HepG2 (cell line): ENCODE data around the gene HMMR. TPM values are rescaled to one million over a fixed set of nuclear protein-coding genes. Genes with fewer than 3 reads are reported as not detected.
A peak's percentile ranks its signal among the peaks of the same experiment; 100 is the strongest.

Source experiments
- ELF3 ChIP-seq: IDR thresholded peaks from 2 replicates; pipeline ENCODE4 v1.6.1; 2016; ENCODE audit warnings: missing genetic modification reagents, missing compliant biosample characterization
- GABPA ChIP-seq, 2 experiments: IDR thresholded peaks; 2 replicates each; pipeline ENCODE4 v1.6.1; 2011 to 2016; ENCODE audit warnings: low read depth in 2 of 2, low read length in 1 of 2, missing biosample characterization in 1 of 2, missing genetic modification characterization in 1 of 2
- HNRNPL ChIP-seq: fragments of 200-400 bp; formaldehyde crosslinking; IDR thresholded peaks from 2 replicates; pipeline ENCODE4 v1.6.1; 2017; ENCODE audit warnings: mild to moderate bottlenecking, low read depth, low read length
- IKZF1 ChIP-seq: fragments of 450-650 bp; IDR thresholded peaks from 2 replicates; pipeline ENCODE4 v1.7.1; 2016
- NKX3-1 ChIP-seq: sonication (generic); formaldehyde crosslinking; IDR thresholded peaks from 2 replicates; pipeline ENCODE4 v1.5.0; 2020; ENCODE audit warnings: missing genetic modification reagents
- PRDM15 ChIP-seq: sonication (generic); formaldehyde crosslinking; IDR thresholded peaks from 2 replicates; pipeline ENCODE4 v1.4.0; 2020; ENCODE audit warnings: missing genetic modification reagents
- SIX1 ChIP-seq: sonication (generic); formaldehyde crosslinking; IDR thresholded peaks from 2 replicates; pipeline ENCODE4 v1.4.0; 2020; ENCODE audit warnings: missing genetic modification reagents, borderline replicate concordance
- YEATS2 ChIP-seq: sonication (generic); formaldehyde crosslinking; IDR thresholded peaks from 2 replicates; pipeline ENCODE4 v1.4.0; 2020; ENCODE audit warnings: missing genetic modification reagents, borderline replicate concordance
- ZNF329 ChIP-seq: sonication (generic); formaldehyde crosslinking; IDR thresholded peaks from 2 replicates; pipeline ENCODE4 v1.9.0; 2021; ENCODE audit warnings: low read depth, mild to moderate bottlenecking, missing genetic modification reagents
- ZNF407 ChIP-seq: sonication (generic); formaldehyde crosslinking; IDR thresholded peaks from one replicate; pipeline ENCODE4 v1.5.1; 2020; ENCODE audit warnings: mild to moderate bottlenecking, missing genetic modification reagents; ENCODE audit errors: not compliant biosample characterization
- ZSCAN25 ChIP-seq: sonication (generic); formaldehyde crosslinking; IDR thresholded peaks from 2 replicates; pipeline ENCODE4 v1.8.0; 2022; ENCODE audit warnings: mild to moderate bottlenecking, missing genetic modification reagents
- polyA plus RNA-seq, 8 experiments: library from polyadenylated mRNA; depleted of rRNA in 3 of 8; stranded (reverse) in 7 of 8; unstranded in 1 of 8; fragments of >200 nt; fragmentation: Illumina TruSeq in 4 of 8; extraction: Trizol in 4 of 8; gene quantifications; 2 replicates each; pipeline versions ENCODE4 v1.2.1 to v1.2.3, GENCODE V29; 2011 to 2016; ENCODE audit warnings: low read depth in 4 of 8, missing spikeins in 1 of 8, mixed read lengths in 1 of 8; ENCODE audit not compliant: insufficient read depth in 1 of 8
- total RNA-seq, 5 experiments: library from RNA; depleted of rRNA; stranded (reverse); fragments of >200 nt; fragmentation: Illumina TruSeq; extraction: Trizol; gene quantifications; 2 replicates each; pipeline ENCODE4 v1.2.3, GENCODE V29; 2016; ENCODE audit warnings: low read depth in 1 of 5
- TF ChIP-seq, protein P1 (sequence below): IDR thresholded peaks from 2 replicates; pipeline ENCODE4 v1.6.1; 2016; ENCODE audit warnings: mild to moderate bottlenecking, missing biosample characterization, missing genetic modification reagents
- TF ChIP-seq, protein P2 (sequence below): sonication (generic); formaldehyde crosslinking; IDR thresholded peaks from 2 replicates; pipeline ENCODE4 v1.4.0; 2020; ENCODE audit warnings: missing genetic modification reagents

Gene HMMR
- total and polyA plus RNA-seq, 2 of the 13 experiments (the other 11 are each of a cell fraction or from before 2014, with no cell fraction given) = 8.5 to 48.3 TPM

DNA sequence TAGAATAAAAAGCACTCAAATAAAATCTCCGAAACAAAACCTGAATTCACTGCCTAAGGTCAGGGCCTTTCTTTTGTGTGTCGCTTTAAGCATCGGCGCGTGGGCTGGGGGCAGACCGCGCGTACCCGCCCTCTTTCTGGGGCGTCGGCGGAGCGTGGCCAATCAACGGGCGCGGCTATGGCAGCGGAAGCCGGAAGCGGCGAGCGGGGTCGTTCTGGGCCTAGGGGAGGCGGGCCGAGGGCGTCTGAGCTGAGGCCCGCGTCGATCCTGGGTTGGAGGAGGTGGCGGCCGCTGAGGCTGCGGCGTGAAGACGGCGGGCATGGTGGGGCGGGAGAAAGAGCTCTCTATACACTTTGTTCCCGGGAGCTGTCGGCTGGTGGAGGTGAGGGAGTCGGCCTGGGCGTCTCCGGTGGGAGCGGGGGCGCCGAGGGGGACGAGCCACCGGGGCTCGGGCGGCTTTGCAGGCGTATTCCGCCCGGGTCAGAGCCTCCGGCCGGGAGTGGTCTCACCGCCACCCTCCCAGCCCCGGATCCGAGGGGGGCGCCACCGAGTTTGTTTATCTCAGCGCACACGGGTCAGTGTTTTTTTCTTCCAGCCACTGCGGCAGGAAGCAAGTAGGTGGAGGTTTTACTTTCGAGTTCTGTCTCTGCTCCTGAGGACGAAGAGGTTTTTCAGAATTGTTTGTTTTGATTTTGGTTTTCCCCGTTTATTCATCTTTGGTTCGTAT lies 45.1 kb downstream of the HMMR start, which contains the start of gene MAT2B (continued):
- peak; percentile 79 for TF ChIP-seq YEATS2 (CRISPR knock-in tag)
- peak; percentile 55 for TF ChIP-seq ZNF407
- no peak for TF ChIP-seq NKX3-1
- peak; percentile 38; the same call in 1 of the 2 replicates for TF ChIP-seq ZSCAN25
- no peak for TF ChIP-seq ZNF329 (CRISPR knock-in tag)
- no peak for TF ChIP-seq IKZF1
- no peak for TF ChIP-seq HNRNPL
- TF ChIP-seq, protein P1, sequence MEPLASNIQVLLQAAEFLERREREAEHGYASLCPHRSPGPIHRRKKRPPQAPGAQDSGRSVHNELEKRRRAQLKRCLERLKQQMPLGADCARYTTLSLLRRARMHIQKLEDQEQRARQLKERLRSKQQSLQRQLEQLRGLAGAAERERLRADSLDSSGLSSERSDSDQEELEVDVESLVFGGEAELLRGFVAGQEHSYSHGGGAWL = peak; percentile 88
- peak; percentile 51; the same call in 1 of the 2 replicates for TF ChIP-seq SIX1
- TF ChIP-seq, protein P2, sequence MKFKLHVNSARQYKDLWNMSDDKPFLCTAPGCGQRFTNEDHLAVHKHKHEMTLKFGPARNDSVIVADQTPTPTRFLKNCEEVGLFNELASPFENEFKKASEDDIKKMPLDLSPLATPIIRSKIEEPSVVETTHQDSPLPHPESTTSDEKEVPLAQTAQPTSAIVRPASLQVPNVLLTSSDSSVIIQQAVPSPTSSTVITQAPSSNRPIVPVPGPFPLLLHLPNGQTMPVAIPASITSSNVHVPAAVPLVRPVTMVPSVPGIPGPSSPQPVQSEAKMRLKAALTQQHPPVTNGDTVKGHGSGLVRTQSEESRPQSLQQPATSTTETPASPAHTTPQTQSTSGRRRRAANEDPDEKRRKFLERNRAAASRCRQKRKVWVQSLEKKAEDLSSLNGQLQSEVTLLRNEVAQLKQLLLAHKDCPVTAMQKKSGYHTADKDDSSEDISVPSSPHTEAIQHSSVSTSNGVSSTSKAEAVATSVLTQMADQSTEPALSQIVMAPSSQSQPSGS (CRISPR knock-in tag) = peak; percentile 63; the same call in 1 of the 2 replicates
- peak; percentile 43; the same call in 1 of the 2 replicates for TF ChIP-seq ELF3
- TF ChIP-seq PRDM15 (CRISPR knock-in tag) = 0 out of 2 replicates have a peak, but pooled peaks have one; percentile 20
- peak; percentile 77 for TF ChIP-seq GABPA (IDR thresholded peaks at IDR 0.05; ENCODE audit: low read depth, low read length)
- TF ChIP-seq GABPA (CRISPR knock-in tag; IDR thresholded peaks at IDR 0.05; ENCODE audit: low read depth) = peak; percentile 89
